GM18873 (cell line): ENCODE measurements around the gene ITGA7.

Source experiments
- ATAC-seq: cut with Tn5 transposase; IDR thresholded peaks from one replicate; pipeline ENCODE4 v1.9.1; 2021; ENCODE audit warnings: mild to moderate bottlenecking, moderate library complexity, moderate number of reproducible peaks; ENCODE audit not compliant: unreplicated experiment, low FRiP score

The ITGA7 gene

DNA sequence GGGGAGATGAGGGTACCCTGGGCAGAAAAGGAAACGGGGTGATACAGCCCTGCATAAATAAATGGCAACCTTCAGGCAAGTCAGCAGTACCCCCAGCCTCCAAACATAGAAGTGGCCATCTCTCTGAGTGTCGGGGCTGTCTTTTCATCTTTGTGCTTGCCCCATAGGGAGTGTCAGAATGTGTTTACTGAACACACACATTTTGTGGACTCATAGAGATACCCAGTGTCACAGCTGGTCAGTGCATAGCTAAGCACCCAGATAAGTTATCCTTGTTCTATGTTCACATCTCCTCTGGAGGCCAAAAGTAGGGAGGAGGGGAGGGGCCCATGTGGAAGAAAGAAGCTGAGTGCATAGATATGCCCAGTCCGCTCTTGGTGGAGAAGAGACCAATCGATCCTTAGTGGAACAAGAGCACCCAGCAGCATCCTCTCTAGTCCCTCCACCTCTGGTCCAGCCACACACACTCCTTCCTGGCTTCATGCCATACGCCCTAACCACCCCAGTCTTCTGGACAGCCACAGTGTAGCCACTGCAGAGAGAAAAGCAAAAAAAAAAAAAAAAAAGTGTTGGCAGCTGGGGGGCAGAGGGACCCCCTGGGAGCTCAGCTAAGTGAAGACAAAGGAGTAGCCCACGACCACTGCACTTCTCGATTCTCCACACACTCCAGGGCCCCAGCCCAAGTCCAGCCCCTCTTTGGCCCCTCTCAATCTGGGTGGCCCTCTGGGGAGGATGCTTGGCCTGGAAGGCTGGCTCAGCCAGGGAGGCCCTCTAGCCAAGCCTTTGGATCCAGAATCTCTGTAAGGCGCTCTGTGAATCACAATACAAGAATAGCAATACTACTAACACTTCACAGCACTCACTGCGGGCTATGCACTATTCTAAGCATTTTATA is 2.6 kb downstream of the ITGA7 start:
- no peak for ATAC-seq

DNA sequence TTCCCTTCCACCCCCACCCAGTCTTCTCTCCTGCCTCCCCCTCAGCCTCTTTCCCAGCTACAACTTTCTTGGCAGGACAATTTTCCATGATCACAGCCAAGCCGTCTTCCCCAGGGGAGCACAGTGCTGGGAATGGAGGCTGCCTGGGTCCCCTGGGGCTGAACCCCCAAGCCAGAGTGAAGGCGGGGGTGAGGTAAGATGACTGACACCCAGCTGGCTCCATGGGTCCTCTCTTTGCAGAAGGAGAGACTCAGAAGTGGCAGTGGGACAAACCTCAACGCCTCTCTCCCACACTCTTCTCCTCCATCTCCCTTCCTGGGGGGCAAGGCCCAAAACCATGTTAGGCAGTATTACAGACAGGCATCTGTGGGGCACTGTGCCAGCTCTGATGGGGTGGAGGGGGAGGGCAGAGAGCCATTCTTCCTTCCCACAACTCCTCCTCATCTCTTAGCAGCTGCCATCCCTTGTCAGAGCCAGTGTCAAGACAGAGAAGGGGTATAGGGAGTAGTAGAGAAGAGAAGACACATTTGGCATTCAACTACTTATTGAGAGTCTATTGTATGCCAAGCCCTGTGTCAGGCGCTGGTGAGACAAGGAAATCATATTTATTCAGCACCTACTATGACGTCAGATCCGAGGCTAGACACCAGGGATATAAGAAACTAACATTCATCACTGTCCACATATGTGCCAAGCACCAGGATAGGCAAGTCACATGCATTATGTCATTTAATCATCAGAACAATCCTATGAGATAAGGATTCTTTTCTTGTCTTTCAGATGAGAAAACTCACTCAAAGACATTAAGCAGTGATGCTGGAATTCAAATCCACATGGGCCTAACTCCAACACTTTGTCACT is 3.6 kb downstream of the ITGA7 start:
- ATAC-seq, result no peak

DNA sequence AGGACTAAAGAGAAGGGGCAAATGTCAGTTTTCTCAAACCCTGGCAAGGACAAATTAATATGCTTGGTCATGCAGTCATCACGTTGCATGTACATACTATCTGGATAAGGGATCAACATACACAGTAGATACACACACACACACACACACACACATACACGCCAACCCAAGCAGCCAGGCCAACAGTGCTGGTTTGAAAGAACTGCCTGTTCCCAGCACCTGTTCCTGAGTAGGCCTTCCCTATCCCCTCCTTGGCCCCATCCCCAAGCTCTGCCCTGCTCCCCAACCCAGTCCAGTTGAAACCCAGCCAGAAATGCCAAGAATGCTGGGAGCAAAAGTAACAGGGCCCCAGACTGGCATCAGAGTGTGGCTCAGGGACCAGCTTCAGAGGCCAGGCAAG is 4.4 kb downstream of the ITGA7 start:
- no peak for ATAC-seq

DNA sequence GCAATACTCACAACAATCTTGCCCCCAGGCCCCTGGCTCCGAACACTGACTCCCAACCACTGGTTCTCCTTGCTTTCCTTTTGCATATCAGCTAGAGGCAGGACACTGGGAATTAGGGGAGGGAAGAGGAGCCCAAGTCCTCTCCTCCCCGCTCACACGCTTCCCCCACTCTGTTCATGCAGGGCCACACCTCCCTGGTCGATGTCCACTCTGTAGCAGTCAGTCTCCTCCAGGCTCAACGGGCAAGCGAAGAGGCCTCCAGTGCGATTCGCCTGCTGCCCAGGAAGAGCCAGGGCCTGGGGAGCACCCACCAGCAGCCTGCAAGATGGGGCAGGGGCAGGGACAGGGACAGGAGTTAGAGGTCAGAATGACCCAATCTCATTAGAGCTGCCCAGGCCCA is 4.8 kb downstream of the ITGA7 start:
- ATAC-seq, result no peak

DNA sequence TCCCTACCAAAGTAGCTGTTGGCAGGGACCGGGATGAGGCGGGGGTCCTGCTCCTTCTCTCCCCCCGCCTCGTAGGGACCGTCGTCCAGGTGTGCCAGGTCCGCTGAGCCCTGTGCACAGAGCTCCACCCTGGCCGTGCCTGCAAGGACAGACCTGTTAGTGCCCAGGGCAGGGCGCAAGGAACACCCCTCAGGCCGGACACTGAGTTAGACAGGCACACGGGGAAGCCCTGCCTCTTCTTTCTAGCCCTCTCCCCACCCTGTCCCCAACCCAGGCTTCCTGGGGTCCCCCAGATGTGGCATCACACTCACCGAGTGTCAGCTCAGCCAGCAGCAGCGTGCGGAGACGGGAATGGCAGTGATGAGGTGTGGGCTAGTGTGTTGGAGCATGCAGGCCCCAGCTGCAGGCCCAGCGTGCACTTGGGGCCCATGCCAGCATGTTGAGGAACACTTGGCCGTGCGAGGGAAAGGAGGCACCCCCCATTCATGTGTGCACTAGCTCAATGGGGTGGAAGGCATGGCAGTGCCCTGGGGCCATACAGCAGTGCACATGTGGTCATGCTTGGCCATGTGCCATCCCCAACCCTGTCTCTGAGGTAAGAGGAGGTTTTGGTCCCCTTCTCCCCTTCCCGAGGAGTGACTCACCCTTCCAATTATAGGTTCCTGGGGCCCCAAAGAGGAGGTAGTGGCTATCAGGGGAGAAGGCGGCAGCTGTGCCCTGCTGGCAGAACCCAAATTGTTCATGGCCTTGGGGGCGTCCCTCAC is 7.3 kb downstream of the ITGA7 start:
- ATAC-seq, result no peak

DNA sequence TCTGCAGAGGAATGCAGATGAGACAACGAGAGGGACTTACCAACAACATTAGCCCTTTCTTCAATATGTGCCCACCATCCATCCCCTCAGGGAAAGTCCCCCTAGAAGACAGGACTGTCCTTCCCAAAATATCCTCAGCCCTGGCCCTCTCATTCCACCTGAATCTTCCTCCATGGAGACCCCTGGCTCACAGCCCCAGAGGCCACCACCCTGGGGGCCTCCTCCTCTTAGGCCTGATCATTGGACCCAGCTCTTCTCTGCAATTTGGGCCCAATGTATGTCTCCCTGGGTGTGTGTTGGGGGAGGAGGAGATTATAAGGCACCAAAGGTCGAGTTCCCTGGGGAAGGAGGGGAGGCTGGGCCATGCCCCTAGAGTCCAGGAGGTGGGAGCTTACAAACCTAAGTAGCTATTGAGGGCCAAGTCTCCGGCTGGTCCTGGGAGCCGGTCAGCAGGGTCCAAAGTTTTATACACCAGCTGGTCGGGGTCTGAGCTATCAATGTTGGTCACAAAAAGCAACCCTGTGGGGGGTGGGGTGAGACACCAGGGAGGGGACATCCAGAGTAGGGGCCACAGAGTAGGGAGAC is 8.1 kb downstream of the ITGA7 start:
- no peak for ATAC-seq

DNA sequence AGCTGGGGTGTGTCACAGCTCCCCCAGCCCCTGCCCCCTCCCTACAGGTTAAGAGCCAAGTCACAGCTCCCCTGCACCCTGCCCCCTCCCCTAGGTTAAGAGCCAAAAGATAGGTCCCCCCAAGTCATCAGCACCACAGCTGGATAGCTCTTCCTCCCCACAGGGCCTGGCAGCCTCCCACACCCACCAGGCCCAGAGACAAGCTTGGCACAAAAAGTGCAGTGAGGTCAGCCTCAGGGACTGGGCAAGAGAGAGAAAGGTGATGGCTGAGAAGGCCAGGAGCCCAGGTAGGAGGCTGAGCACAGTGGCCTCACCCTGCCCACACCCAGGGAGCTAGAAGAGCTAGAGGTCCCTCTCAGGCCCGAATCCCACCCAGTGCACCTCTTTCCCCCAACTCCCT is 8.7 kb downstream of the ITGA7 start:
- ATAC-seq, result no peak

DNA sequence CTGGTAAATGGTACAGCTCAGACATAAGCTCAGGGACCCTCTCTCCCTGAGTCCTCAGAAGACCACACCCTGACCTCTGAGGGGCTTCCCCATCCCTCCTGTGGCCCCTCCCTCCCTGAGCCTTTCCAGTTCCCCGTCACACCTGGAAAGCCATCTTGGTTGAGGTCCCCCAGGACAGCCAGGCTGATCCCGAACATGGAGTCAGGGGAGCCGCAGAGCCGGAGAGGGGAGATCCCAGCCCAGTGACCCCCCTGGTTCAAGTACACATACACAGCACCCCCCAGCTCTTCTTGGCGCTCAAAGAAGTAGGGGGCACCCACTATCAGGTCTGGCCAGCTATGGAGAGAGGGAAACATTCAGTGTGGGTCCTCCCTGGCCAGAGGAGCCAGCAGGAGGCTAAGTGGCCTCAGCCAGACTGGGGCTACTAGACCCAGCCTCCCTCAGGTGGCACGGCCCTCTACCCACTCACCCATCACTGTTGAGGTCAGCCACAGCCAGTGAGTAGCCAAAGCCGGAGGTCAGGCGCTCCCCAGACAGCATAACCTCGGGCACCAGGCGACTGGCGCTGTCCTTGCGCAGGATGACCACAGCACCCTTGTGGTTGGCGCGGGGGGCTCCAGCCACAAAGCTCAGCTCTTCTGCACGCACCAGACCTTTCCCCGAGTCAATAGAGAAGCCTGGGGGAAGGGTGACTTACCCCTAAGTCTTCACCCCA is 9.3 kb downstream of the ITGA7 start:
- no peak for ATAC-seq

DNA sequence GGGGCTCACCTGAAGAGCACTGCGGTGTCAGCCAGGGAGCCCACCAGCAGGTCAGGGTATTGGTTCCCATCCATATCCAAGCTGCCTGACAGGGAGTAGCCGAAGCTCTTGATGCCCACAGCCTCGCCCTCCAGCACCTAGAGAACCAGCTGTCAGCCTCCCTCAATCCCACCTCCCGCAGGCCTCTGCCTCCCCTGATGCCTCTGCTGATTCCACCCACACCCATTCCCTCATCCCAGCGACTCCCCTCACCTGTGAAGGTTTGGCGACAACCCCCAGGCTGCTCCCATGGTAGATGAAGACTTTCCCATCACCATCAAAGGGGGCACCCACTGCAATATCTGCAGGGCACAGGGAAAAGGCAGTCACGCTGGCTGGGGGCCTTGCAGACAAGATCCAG is 10.0 kb downstream of the ITGA7 start:
- no peak for ATAC-seq

DNA sequence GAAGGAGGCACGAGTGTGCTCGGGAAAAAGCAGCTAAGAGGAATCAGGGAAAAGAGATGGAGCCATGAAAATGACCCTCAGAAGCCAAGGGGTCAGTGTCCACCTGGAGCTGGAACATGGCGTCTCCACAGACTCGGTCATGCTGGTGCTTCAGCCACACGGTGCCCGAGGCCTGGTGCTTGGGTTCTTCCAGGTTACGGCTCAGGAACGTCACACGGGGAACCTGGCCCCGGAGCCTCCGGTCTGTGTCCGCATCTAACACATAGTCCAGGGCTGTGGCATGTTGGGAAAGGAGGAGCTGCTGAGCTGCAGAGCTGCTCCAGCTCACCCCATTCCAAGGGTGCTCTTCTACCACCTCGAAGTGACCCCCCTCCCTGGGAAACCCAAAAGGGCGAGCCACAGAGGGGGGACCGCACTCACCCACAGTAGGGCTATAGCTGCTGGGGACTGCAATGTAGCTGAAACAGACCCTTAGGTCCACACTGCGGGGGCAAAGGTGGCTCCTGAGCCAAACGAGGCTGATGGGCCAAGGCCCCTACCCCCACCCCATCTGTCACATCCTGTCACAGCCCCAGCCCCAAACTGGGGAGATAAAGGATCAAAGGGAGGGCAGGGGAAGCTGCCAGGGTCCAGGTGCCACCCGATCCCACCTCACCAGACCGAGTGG is 10.8 kb downstream of the ITGA7 start:
- ATAC-seq, result no peak

DNA sequence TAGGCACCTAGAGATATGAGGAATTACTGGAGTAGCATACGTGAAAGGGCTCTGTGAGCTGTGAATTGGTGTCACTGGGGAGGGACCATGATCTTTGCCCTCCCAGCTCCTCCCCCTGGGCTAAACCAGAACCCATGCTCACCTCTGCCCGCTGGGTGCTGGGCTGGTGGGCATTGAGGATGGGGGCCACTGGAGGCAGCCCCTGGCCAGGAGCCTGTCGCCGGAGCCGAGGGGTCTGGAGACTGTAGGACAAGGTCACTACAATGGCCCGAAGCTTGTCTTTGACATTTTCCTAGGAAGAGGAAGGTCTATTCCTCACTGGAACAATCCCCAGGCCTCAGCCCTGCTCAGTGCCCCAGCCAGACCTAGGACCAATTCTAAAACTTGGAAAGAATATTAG is 11.6 kb downstream of the ITGA7 start:
- no peak for ATAC-seq

DNA sequence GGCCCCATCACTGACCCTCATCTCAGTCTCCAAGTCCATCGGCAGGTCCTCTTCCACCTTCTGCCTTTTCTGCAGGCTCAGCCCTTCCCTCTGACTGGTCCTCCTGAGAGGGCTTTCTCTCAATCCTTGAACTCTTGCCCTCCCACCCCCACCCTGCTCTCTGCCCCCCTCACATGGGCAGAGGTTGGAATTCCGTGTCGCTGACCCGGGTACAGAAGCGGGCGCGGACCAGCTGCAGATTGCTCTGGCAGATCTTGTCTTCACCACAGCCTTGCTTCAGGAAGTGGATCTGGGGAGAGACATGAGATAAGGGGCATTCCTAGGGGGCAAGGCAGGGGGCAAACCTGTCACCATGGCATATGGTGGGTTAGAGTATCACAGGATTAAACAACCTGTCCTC is 12.4 kb downstream of the ITGA7 start:
- ATAC-seq, result no peak

DNA sequence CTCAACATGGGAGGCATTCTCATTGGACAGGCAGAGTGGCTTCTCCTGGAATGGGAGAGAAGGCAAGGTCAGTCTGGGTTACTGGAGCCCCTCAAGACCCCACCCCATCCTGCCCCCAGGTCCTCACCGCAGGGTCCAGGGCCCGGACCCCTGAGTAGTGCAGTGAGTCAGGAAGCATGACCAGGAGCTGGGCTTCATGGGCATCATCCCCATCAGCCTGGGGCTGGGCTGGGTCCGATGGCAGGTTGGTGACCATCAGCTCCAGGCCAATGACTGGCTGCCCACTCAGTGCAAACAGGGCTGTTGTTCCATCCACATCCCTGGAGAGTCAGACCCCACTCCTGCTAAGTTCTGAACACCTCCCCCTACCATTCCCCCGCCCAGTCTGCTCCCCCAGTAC is 13.1 kb downstream of the ITGA7 start:
- no peak for ATAC-seq

DNA sequence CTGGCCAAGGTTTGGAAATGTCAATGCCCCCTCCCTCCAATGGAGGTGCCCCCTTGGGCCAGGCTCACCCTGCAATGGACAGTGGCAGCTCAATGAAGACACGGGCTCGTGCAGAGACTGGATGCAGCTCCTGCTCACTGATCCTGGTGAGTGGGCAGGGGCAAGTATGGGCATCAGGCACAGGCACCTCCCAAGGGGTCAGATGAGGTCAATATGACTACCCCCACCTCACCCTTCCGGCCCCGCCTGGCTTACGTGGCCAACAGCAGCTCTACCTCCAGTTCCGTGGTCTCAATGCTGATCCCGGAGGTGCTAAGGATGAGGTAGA is 13.6 kb downstream of the ITGA7 start:
- ATAC-seq, result no peak

DNA sequence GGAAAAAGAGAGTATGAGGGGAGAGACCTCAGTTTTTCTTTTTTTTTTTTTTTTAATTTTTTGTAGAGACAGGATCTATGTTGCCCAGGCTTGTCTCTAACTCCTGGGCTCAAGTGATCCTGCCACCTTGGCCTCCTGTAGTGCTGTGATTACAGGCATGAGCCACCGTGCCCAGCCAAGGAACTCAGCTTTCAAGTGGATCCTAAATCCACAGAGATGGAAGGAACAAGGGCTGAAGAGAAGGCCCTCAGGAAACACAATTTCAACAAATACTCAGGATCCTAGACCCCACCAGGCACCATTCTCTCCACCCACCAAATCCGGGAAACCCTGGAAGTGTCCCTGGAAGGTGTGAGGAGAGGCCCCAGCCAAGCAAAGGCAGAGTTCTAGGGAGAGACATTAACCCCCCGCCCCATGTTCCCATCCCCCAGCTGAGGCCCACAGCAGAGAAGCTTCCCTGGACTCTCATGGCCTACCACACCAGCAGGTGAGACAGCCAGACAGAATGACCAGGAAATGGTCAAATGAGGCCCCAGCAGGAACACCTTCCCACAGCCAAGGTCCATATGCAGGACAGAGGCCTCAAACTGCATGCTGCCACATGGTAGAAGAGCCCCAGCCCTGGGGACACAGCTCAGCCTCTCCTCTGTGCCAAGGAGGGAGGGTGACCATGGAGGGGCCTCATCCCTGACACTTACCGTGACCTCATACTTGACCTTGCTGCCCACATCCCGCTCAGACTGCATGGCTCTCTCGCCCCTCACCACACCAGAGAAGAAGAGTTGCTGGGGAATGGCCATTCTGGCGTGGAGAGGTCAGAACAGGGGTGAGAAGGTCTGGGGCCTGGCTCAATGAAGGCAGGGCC is 14.1 kb downstream of the ITGA7 start:
- no peak for ATAC-seq

DNA sequence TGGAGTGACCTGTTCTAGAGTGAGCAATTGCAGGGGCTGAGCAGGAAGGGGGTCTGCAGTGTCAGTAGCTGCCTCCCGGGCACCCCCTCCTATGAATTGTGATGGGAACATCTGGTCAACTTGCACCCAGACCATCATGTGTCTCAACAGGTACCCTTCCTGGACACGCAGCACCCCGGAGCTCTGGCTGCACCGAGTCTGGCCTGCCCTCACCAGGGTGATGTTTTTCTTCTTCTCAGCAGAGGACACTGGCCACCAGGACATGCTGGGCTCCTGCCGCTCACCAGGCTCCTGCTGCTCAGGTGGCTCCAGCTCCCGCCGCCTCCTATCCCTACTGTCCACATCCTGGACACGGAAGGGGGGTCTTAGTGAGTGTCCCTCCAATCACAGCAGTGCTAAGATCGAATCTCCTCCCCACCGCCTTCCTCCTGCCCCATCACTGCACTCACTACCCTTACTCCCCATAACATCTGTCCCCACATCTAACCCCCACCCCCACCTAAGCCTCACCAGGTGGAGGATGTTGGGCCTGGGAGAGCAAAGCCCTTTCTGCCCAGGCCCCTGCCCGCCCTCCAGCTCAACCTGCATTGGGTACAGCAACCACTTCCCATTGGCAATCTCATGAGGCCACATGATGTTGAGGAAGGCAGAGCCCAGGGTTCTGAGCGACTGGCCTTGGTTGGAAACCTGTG is 14.9 kb downstream of the ITGA7 start:
- no peak for ATAC-seq

DNA sequence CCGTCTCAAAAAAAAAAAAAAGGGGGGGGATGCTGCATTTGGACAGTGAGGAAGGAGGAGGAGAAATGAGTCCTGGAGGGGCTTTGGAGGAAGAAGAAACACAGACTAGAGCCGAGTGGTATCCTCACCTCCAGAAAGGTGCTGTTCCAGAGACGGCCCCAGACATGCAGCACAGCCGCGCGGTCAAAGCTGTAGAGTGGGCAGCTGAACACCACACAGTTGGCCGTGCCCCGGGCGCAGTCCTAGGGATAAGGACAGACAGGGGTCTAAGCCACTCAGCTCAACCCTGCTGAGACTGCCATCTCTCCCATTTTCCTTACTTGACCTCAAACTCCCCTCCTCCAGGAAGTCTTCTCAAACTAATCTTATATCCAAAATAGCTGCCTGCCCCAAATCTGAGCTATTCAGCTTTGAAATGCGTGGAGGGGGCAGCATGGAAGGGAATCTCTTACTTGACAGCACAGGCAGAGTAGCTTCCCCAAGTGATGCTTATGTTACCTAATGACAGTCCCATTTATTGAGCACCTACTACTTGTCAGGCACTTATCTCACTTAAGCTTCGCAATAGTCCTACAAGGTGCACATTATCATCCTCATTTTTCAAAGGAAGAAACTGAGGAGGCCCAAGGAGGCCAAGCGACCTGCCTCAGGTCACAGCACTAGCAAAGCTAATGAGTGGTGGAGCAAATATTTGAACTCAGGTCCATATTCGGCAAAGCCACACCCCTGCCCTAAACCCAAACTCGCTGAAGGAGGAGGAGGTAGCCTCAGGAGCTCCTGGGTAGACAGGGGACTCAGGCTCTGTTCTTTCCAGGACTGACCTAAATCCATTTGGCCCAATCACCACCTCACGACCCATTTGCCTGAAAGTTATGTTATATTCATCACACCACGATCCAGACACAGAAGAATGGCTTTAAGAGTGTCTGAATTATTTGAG is 18.7 kb downstream of the ITGA7 start:
- ATAC-seq, result no peak
